ENCODE results near the gene PHETA1. TPM values are rescaled to one million over a fixed set of nuclear protein-coding genes. Genes with fewer than 3 reads are reported as not detected.

The PHETA1 gene
- total and polyA plus RNA-seq, 2 experiments from 2014 or later: 5.3 to 12.9 TPM

DNA sequence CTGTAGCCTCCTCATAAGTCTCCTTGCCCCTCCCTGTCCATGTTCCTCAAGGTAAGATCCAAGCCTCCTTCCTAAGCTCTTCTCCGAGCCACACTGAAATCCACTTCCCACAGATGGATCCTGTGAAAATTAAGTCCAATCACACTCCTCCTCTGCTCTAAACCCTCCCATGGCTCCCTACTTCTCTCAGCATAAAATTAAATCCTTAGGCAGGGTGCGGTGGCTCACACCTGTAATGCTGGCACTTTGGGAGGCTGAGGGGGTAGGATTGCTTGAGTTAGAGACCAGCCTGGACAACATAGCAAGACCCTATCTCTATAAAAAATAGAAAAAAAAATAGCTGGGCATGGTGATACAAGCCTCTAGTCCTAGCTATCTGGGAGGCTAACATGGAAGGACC is 2.3 kb downstream of the PHETA1 start:
- Histone ChIP-seq H3K27ac (ENCODE audit: low read depth) (no peak overlapping the region), H3K4me2 (no peak overlapping the region), H3K36me3 (ENCODE audit: insufficient read depth) (no peaks in the 10 kb centered on the region), H3K4me1 (ENCODE audit: insufficient read depth) (peaks cover 7% of the 10 kb centered on the region; the same call in 1 of the 2 replicates), H3K4me3 (no peak overlapping the region), H3K9me2 (ENCODE audit: insufficient read depth) (no peaks in the 10 kb centered on the region), H2AFZ (no peak overlapping the region), H4K20me1 (replicated peaks; ENCODE audit: insufficient read depth) (0 out of 2 replicates have a peak, but pooled peaks cover 2% of the 10 kb centered on the region), H3K79me2 (replicated peaks; ENCODE audit: insufficient read depth) (no peaks in the 10 kb centered on the region), H3K27me3 (ENCODE audit: insufficient read depth) (peaks cover 9% of the 10 kb centered on the region; the same call in 1 of the 2 replicates), H3F3A (replicated peaks; ENCODE audit: low read depth) (no peaks in the 10 kb centered on the region)
- H3K36me3 Mint-ChIP-seq (ENCODE audit: low read depth): no peaks in the 10 kb centered on the region
- H3K4me3 Mint-ChIP-seq: no peak overlapping the region; the same call in 2 of the 3 replicates
- no peak for TF ChIP-seq POLR2AphosphoS5 (IDR thresholded peaks at IDR 0.05; ENCODE audit: low read depth)
- TF ChIP-seq, protein P1, sequence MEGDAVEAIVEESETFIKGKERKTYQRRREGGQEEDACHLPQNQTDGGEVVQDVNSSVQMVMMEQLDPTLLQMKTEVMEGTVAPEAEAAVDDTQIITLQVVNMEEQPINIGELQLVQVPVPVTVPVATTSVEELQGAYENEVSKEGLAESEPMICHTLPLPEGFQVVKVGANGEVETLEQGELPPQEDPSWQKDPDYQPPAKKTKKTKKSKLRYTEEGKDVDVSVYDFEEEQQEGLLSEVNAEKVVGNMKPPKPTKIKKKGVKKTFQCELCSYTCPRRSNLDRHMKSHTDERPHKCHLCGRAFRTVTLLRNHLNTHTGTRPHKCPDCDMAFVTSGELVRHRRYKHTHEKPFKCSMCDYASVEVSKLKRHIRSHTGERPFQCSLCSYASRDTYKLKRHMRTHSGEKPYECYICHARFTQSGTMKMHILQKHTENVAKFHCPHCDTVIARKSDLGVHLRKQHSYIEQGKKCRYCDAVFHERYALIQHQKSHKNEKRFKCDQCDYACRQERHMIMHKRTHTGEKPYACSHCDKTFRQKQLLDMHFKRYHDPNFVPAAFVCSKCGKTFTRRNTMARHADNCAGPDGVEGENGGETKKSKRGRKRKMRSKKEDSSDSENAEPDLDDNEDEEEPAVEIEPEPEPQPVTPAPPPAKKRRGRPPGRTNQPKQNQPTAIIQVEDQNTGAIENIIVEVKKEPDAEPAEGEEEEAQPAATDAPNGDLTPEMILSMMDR (conservative IDR thresholded peaks at IDR 0.05; ENCODE audit: low read depth in 2 of 2): no peak
- TF ChIP-seq EZH2 (IDR thresholded peaks at IDR 0.05; ENCODE audit: low read depth, unreplicated experiment): no peak
- no peak for TF ChIP-seq CREB1 (CRISPR knock-in tag; IDR thresholded peaks at IDR 0.05; ENCODE audit: low read depth)
- TF ChIP-seq ZNF331 (CRISPR knock-in tag; IDR thresholded peaks at IDR 0.05; ENCODE audit: low read depth): no peak
- no peak for TF ChIP-seq EZH2phosphoT487 (IDR thresholded peaks at IDR 0.05; ENCODE audit: unreplicated experiment)
- H3K27me3 Mint-ChIP-seq (ENCODE audit: insufficient read depth, low read depth, poor library complexity): peaks cover 21% of the 10 kb centered on the region
- H3K4me1 Mint-ChIP-seq: peaks cover 13% of the 10 kb centered on the region
- no peaks in the 10 kb centered on the region for H3K9me3 Mint-ChIP-seq
- ATAC-seq: no peak
- no peak overlapping the region for H3K27ac Mint-ChIP-seq
- DNase-seq (ENCODE audit: low spot score): no peak

GRCh38 chr12:111366075-111366474 is 2.8 kb downstream of the PHETA1 start:
- Histone ChIP-seq H2AFZ (no peak overlapping the region), H3K79me2 (replicated peaks; ENCODE audit: insufficient read depth) (no peaks in the 10 kb centered on the region), H4K20me1 (replicated peaks; ENCODE audit: insufficient read depth) (0 out of 2 replicates have a peak, but pooled peaks cover 2% of the 10 kb centered on the region), H3K27me3 (ENCODE audit: insufficient read depth) (peaks cover 9% of the 10 kb centered on the region; the same call in 1 of the 2 replicates), H3K27ac (ENCODE audit: low read depth) (no peak overlapping the region), H3K36me3 (ENCODE audit: insufficient read depth) (no peaks in the 10 kb centered on the region), H3K4me2 (no peak overlapping the region), H3K4me1 (ENCODE audit: insufficient read depth) (peaks cover 7% of the 10 kb centered on the region; the same call in 1 of the 2 replicates), H3K4me3 (no peak overlapping the region), H3K9me2 (ENCODE audit: insufficient read depth) (no peaks in the 10 kb centered on the region), H3F3A (replicated peaks; ENCODE audit: low read depth) (no peaks in the 10 kb centered on the region)
- Mint-ChIP-seq H3K4me3 (no peak overlapping the region; the same call in 2 of the 3 replicates), H3K27ac (no peak overlapping the region), H3K4me1 (peaks cover 13% of the 10 kb centered on the region), H3K36me3 (ENCODE audit: low read depth) (no peaks in the 10 kb centered on the region), H3K9me3 (no peaks in the 10 kb centered on the region), H3K27me3 (ENCODE audit: insufficient read depth, low read depth, poor library complexity) (peaks cover 21% of the 10 kb centered on the region)
- ATAC-seq: no peak
- TF ChIP-seq EZH2phosphoT487 (IDR thresholded peaks at IDR 0.05; ENCODE audit: unreplicated experiment) (no peak), CREB1 (CRISPR knock-in tag; IDR thresholded peaks at IDR 0.05; ENCODE audit: low read depth) (no peak), NANOG (IDR thresholded peaks at IDR 0.05; ENCODE audit: borderline replicate concordance) (no peak), POLR2AphosphoS5 (IDR thresholded peaks at IDR 0.05; ENCODE audit: low read depth) (no peak), REST (IDR thresholded peaks at IDR 0.05; ENCODE audit: unreplicated experiment) (no peak), ETS1 (IDR thresholded peaks at IDR 0.05) (no peak), STAT1 (IDR thresholded peaks at IDR 0.05; ENCODE audit: unreplicated experiment) (no peak)
- TF ChIP-seq, protein P1 (conservative IDR thresholded peaks at IDR 0.05; ENCODE audit: low read depth in 2 of 2): no peak
- no peak for DNase-seq (ENCODE audit: low spot score)

All from GM23338 (cell line).